WTC11 (cell line): Measurements from ENCODE around the gene GPAT2. TPM values are rescaled to one million over a fixed set of nuclear protein-coding genes. Genes with fewer than 3 reads are reported as not detected.
A peak's percentile ranks its signal among the peaks of the same experiment; 100 is the strongest.
"Not testable (repeated sequence)": the region's sequence is repeated elsewhere in the genome, so short reads cannot be mapped to it uniquely, and the experiment has no call there.

Experiments used
- ATAC-seq: fragments of 200-7000 bp; cut with Tn5 transposase; 2 replicates; pipeline ENCODE4 v1.10.0; 2021; ENCODE audit warnings: mild to moderate bottlenecking, moderate library complexity
- Bru-seq: library from RNA; stranded (reverse); fragments of 400-500 nt; gene quantifications from one replicate; lab custom pipeline; 2021; lab: Mats Ljungman, UMichigan
- CTCF ChIA-PET: fragments of 300-600 bp; sonication (Branson Sonifier 250); formaldehyde crosslinking; loops from one replicate; lab custom pipeline; 2021; ENCODE audit warnings: antibody characterized with exemption; lab: Charles Lee
- POLR2A ChIA-PET: fragments of 350-600 bp; sonication (Branson Sonifier 250); formaldehyde crosslinking; loops from one replicate; lab custom pipeline; 2021; ENCODE audit warnings: antibody characterized with exemption; lab: Charles Lee
- DNase-seq: peaks from one replicate; pipeline ENCODE4 v3.0.0; 2021; ENCODE audit warnings: low spot score
- H3K27ac Mint-ChIP-seq: 2 replicates; pipeline ENCODE4 v1.8.0; 2021; ENCODE audit warnings: mixed read lengths
- H3K27me3 Mint-ChIP-seq: 2 replicates; pipeline ENCODE4 v1.8.0; 2021; ENCODE audit warnings: low read depth, mild to moderate bottlenecking, moderate library complexity, mixed read lengths
- H3K36me3 Mint-ChIP-seq: 2 replicates; pipeline ENCODE4 v1.8.0; 2021; ENCODE audit warnings: mixed read lengths
- H3K4me1 Mint-ChIP-seq: 2 replicates; pipeline ENCODE4 v1.8.0; 2022; ENCODE audit warnings: mixed read lengths
- H3K4me3 Mint-ChIP-seq: 2 replicates; pipeline ENCODE4 v1.8.0; 2021; ENCODE audit warnings: mild to moderate bottlenecking, moderate library complexity, mixed read lengths
- H3K9me3 Mint-ChIP-seq: 2 replicates; pipeline ENCODE4 v1.8.0; 2021; ENCODE audit warnings: mixed read lengths
- ARID4B ChIP-seq: sonication (generic); formaldehyde crosslinking; IDR thresholded peaks from 2 replicates; pipeline ENCODE4 v1.8.0; 2023; ENCODE audit warnings: missing genetic modification reagents, mild to moderate bottlenecking, borderline replicate concordance
- ATF3 ChIP-seq: sonication (generic); formaldehyde crosslinking; conservative IDR thresholded peaks from 2 replicates; pipeline ENCODE4 v1.8.1; 2022; ENCODE audit warnings: mild to moderate bottlenecking, missing genetic modification reagents
- CBFB ChIP-seq: sonication (generic); formaldehyde crosslinking; IDR thresholded peaks from 2 replicates; pipeline ENCODE4 v1.8.1; 2022; ENCODE audit warnings: mild to moderate bottlenecking, low read depth, missing genetic modification reagents
- CREB1 ChIP-seq: sonication (generic); formaldehyde crosslinking; IDR thresholded peaks from 2 replicates; pipeline ENCODE4 v1.8.0; 2023; ENCODE audit warnings: mild to moderate bottlenecking, missing genetic modification reagents
- CTCF ChIP-seq: fragments of 200-600 bp; IDR thresholded peaks from 2 replicates; pipeline ENCODE4 v1.8.0; 2022; ENCODE audit warnings: antibody characterized with exemption
- ERG ChIP-seq: fragments of 250-450 bp; sonication (Bioruptor Pico); IDR thresholded peaks from 2 replicates; pipeline ENCODE4 v1.8.0; 2021; ENCODE audit warnings: mild to moderate bottlenecking
- IRF1 ChIP-seq: sonication (generic); formaldehyde crosslinking; IDR thresholded peaks from 2 replicates; pipeline ENCODE4 v1.8.0; 2023; ENCODE audit warnings: missing genetic modification reagents
- IRF2 ChIP-seq: sonication (generic); formaldehyde crosslinking; IDR thresholded peaks from 2 replicates; pipeline ENCODE4 v1.8.0; 2022; ENCODE audit warnings: low read depth, missing genetic modification reagents, borderline replicate concordance
- MLX ChIP-seq: sonication (generic); formaldehyde crosslinking; IDR thresholded peaks from 2 replicates; pipeline ENCODE4 v1.8.1; 2023; ENCODE audit warnings: mild to moderate bottlenecking, missing genetic modification reagents, moderate library complexity
- NR1H2 ChIP-seq: sonication (generic); formaldehyde crosslinking; IDR thresholded peaks from 2 replicates; pipeline ENCODE4 v1.9.0; 2021; ENCODE audit warnings: mild to moderate bottlenecking, moderate library complexity, missing genetic modification reagents
- RORB ChIP-seq: fragments of 250-450 bp; sonication (Bioruptor Pico); IDR thresholded peaks from 2 replicates; pipeline ENCODE4 v1.9.0; 2021; ENCODE audit warnings: mild to moderate bottlenecking
- SMAD4 ChIP-seq: sonication (generic); formaldehyde crosslinking; IDR thresholded peaks from 2 replicates; pipeline ENCODE4 v1.8.0; 2022; ENCODE audit warnings: mild to moderate bottlenecking, missing genetic modification reagents
- SP1 ChIP-seq: sonication (generic); formaldehyde crosslinking; conservative IDR thresholded peaks from 2 replicates; pipeline ENCODE4 v1.8.1; 2022; ENCODE audit warnings: missing genetic modification reagents
- TEAD1 ChIP-seq: sonication (generic); formaldehyde crosslinking; IDR thresholded peaks from 2 replicates; pipeline ENCODE4 v1.8.0; 2022; ENCODE audit warnings: mild to moderate bottlenecking, missing genetic modification reagents
- ZBTB21 ChIP-seq: sonication (generic); formaldehyde crosslinking; IDR thresholded peaks from 2 replicates; pipeline ENCODE4 v1.8.1; 2023; ENCODE audit warnings: mild to moderate bottlenecking, missing genetic modification reagents, borderline replicate concordance
- ZNF121 ChIP-seq: sonication (generic); formaldehyde crosslinking; IDR thresholded peaks from 2 replicates; pipeline ENCODE4 v1.8.0; 2023; ENCODE audit warnings: missing genetic modification reagents
- ZNF219 ChIP-seq: sonication (generic); formaldehyde crosslinking; IDR thresholded peaks from 2 replicates; pipeline ENCODE4 v1.8.0; 2023; ENCODE audit warnings: missing genetic modification reagents, mild to moderate bottlenecking, borderline replicate concordance
- ZNF263 ChIP-seq: sonication (generic); formaldehyde crosslinking; IDR thresholded peaks from 2 replicates; pipeline ENCODE4 v1.8.1; 2022; ENCODE audit warnings: low read depth, mild to moderate bottlenecking, moderate library complexity, missing genetic modification reagents
- ZNF317 ChIP-seq: sonication (generic); formaldehyde crosslinking; IDR thresholded peaks from 2 replicates; pipeline ENCODE4 v1.8.1; 2023; ENCODE audit warnings: low read depth, mild to moderate bottlenecking, moderate library complexity, missing genetic modification reagents, borderline replicate concordance
- ZNF396 ChIP-seq: fragments of 250-450 bp; sonication (Bioruptor Pico); IDR thresholded peaks from 2 replicates; pipeline ENCODE4 v1.8.0; 2021; ENCODE audit warnings: mild to moderate bottlenecking, moderate library complexity, borderline replicate concordance
- long read RNA-seq, 3 experiments: library from RNA in 1 of 3; library from capped mRNA in 1 of 3; library from polyadenylated mRNA in 1 of 3; unstranded in 2 of 3; stranded (forward) in 1 of 3; transcript quantifications; one replicate each; pipeline ENCODE4 v2.0.0, GENCODE V29; 2021
- total RNA-seq: library from RNA; stranded (reverse); gene quantifications from 3 replicates; pipeline ENCODE4 v1.2.3, GENCODE V29; 2021

GPAT2 gene
- total RNA-seq (0.20 to 0.66 TPM (median 0.55 TPM) in 3 replicates), Bru-seq, nascent RNA (not detected)
- long read RNA-seq, experiment 1: 0 reads
- long read RNA-seq, experiment 2, partial matches to known transcripts: 0 of 1 reads
- long read RNA-seq, experiment 2, other reads (novel, unspliced or antisense): 1 of 1 reads
- long read RNA-seq, experiment 3: 0 reads

- ATAC-seq: peak; percentile 80
- H3K36me3 Mint-ChIP-seq, H3K27me3 Mint-ChIP-seq, H3K4me1 Mint-ChIP-seq, POLR2A ChIA-PET, DNase-seq, H3K27ac Mint-ChIP-seq, H3K9me3 Mint-ChIP-seq, CTCF ChIA-PET, H3K4me3 Mint-ChIP-seq: not testable (repeated sequence)
Observed at GRCh38 chr2:96034792-96035191, at the start of gene GPAT2. Gene GPAT2 (minus strand): TSS chr2:96034916. CDS start chr2:96032359, 2,557 bp downstream.

GRCh38 chr2:96083989-96084857, 49.5 kb upstream of the GPAT2 start:
- peak; percentile 8 for DNase-seq
- peaks cover 10% of the 10 kb centered on the region for H3K9me3 Mint-ChIP-seq
- TF ChIP-seq SP1 (CRISPR knock-in tag) (no peak), TEAD1 (CRISPR knock-in tag) (no peak), IRF2 (CRISPR knock-in tag) (no peak), ZNF317 (CRISPR knock-in tag) (no peak), IRF1 (CRISPR knock-in tag) (no peak), NR1H2 (CRISPR knock-in tag) (no peak), ZBTB21 (CRISPR knock-in tag) (no peak), ERG (CRISPR knock-in tag) (no peak), ZNF121 (CRISPR knock-in tag) (no peak), RORB (CRISPR knock-in tag) (no peak), ZNF263 (CRISPR knock-in tag) (no peak), ZNF219 (no peak), ARID4B (CRISPR knock-in tag) (no peak), MLX (CRISPR knock-in tag) (no peak), SMAD4 (CRISPR knock-in tag) (no peak), CTCF (no peak), ATF3 (CRISPR knock-in tag) (no peak), ZNF396 (no peak), CBFB (no peak), CREB1 (CRISPR knock-in tag) (no peak)
- POLR2A ChIA-PET: no interaction called here
- no peaks in the 10 kb centered on the region for H3K36me3 Mint-ChIP-seq
- H3K27ac Mint-ChIP-seq: no peak overlapping the region
- H3K4me1 Mint-ChIP-seq: no peaks in the 10 kb centered on the region
- H3K27me3 Mint-ChIP-seq: no peaks in the 10 kb centered on the region
- ATAC-seq: no peak
- CTCF ChIA-PET: no interaction called here
- H3K4me3 Mint-ChIP-seq: no peak overlapping the region
